ENCODE results near the gene CEP104. TPM values are rescaled to one million over a fixed set of nuclear protein-coding genes. Genes with fewer than 3 reads are reported as not detected.

Gene CEP104
- total and polyA plus RNA-seq, 10 of the 15 experiments (the other 5 are each of a cell fraction or from before 2014, with no cell fraction given) = 7.2 to 34.8 (median 19.3) TPM

DNA sequence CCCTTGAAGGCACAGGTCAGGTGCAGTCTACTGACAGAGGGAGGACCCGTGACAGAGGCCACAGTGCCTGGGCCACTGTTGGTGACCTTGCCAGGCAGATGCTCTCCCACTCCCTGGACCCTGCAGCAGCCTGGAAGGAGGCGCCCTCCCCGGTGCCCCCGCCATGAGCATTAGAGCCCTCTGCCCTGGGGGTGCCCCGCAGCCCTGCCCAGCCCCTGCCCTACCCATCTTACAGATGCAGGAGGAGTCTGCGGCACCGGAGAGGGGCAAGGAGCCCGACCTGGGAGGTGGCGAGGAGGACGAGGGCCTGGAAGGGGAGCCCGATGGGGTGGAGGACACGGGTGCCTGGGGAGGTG is 94.2 kb downstream of the CEP104 start:
- ChIA-PET SMC1A (ENCODE audit: uncharacterized antibody, unreplicated experiment) (no interaction called here), RAD21 (ENCODE audit: unreplicated experiment) (no interaction called here), CTCF (no interaction called here), POLR2A (no interaction called here)
- FAIRE-seq (no peak), DNase-seq (ENCODE audit: low read depth, low spot score) (no peak), ATAC-seq (no peak)
- no TSS peak for BruUV-seq (replicated peaks)
- Histone ChIP-seq H3K27me3 (replicated peaks in 1 of 2; ENCODE audit: control insufficient read depth in 2 of 2, insufficient read depth in 2 of 2, low read length in 1 of 2) (no peaks in the 10 kb centered on the region), H3K4me2 (ENCODE audit: control insufficient read depth, insufficient read depth) (no peak overlapping the region), H3K79me2 (ENCODE audit: control insufficient read depth, insufficient read depth, low read length) (no peaks in the 10 kb centered on the region), H3K4me1 (ENCODE audit: control insufficient read depth, insufficient read depth, low read length) (no peaks in the 10 kb centered on the region), H3K36me3 (ENCODE audit: control insufficient read depth in 2 of 2, insufficient read depth in 2 of 2, low read length in 1 of 2) (no peaks in the 10 kb centered on the region), H3K9ac (ENCODE audit: control insufficient read depth, insufficient read depth, low read length) (no peak overlapping the region), H3K27ac (ENCODE audit: control insufficient read depth, insufficient read depth) (no peak overlapping the region), H4K20me1 (ENCODE audit: control insufficient read depth, insufficient read depth) (no peaks in the 10 kb centered on the region), H3K4me3 (no peak overlapping the region), H2AFZ (ENCODE audit: control insufficient read depth, low read depth, low read length) (no peak overlapping the region), H3K9me3 (replicated peaks; ENCODE audit: control insufficient read depth, insufficient read depth, low read length) (no peaks in the 10 kb centered on the region)
- WGBS (ENCODE audit: insufficient coverage, insufficient replicate concordance, low lambda C conversion rate, missing lambda C conversion rate) = 26% methylated on average over 12 of the region's 12 CpGs
- in situ Hi-C loops (cut with MboI) (no loop called here), intact Hi-C loops (cut with micrococcal nuclease; ENCODE audit: unreplicated experiment) (no loop called here)
- TF ChIP-seq, protein P1, sequence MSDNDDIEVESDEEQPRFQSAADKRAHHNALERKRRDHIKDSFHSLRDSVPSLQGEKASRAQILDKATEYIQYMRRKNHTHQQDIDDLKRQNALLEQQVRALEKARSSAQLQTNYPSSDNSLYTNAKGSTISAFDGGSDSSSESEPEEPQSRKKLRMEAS (IDR thresholded peaks at IDR 0.05; ENCODE audit: low read depth, low read length) = no peak

DNA sequence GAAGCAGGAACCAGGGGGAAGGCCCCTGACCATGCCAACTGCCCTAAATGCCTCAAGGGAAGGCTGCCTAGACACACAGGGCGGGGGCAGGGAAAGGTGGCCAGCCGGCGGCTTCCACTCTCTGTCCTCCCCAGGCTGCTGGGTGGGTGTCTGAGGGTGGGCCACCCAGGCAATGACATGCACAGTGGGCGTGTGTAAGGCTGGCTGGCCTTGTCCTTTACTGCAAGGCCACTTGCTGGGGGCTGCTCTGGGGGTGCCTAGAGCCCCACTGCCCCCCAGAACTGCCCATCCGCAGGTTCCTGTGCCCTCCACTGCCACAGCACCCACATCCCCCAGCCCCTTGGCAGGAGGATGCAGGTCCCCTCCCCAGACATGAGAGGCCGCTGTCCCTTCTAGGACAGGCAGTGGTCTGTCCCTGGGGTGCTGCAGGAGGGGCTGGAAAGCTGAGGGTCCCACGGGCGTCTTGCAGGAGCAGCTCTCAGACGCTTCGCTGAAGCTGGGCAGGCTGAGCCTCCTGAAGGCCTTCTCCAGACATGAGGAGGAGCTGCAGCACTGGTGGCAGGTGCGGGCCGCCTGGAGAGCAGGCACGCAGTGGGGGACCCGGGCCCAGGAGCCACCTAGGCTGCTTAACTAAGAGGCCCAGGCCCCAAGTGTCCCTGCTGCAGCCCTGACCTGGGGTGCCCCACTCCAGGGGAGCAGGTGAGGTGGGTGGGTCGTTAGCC is 94.7 kb downstream of the CEP104 start:
- Histone ChIP-seq H3K4me2 (ENCODE audit: control insufficient read depth, insufficient read depth) (no peak overlapping the region), H3K4me1 (ENCODE audit: control insufficient read depth, insufficient read depth, low read length) (no peaks in the 10 kb centered on the region), H3K79me2 (ENCODE audit: control insufficient read depth, insufficient read depth, low read length) (no peaks in the 10 kb centered on the region), H3K27me3 (replicated peaks in 1 of 2; ENCODE audit: control insufficient read depth in 2 of 2, insufficient read depth in 2 of 2, low read length in 1 of 2) (no peaks in the 10 kb centered on the region), H3K9me3 (replicated peaks; ENCODE audit: control insufficient read depth, insufficient read depth, low read length) (no peaks in the 10 kb centered on the region), H3K27ac (ENCODE audit: control insufficient read depth, insufficient read depth) (no peak overlapping the region), H3K9ac (ENCODE audit: control insufficient read depth, insufficient read depth, low read length) (no peak overlapping the region), H4K20me1 (ENCODE audit: control insufficient read depth, insufficient read depth) (no peaks in the 10 kb centered on the region), H3K36me3 (ENCODE audit: control insufficient read depth in 2 of 2, insufficient read depth in 2 of 2, low read length in 1 of 2) (no peaks in the 10 kb centered on the region), H2AFZ (ENCODE audit: control insufficient read depth, low read depth, low read length) (no peak overlapping the region), H3K4me3 (no peak overlapping the region)
- ChIA-PET SMC1A (ENCODE audit: uncharacterized antibody, unreplicated experiment) (no interaction called here), POLR2A (no interaction called here), CTCF (no interaction called here), RAD21 (ENCODE audit: unreplicated experiment) (no interaction called here)
- no peak for FAIRE-seq
- no TSS peak for BruUV-seq (replicated peaks)
- DNase-seq (ENCODE audit: low read depth, low spot score) = no peak
- in situ Hi-C loops (cut with MboI) (no loop called here), intact Hi-C loops (cut with micrococcal nuclease; ENCODE audit: unreplicated experiment) (no loop called here)
- TF ChIP-seq BCLAF1 (IDR thresholded peaks at IDR 0.05) (no peak), ZBTB4 (CRISPR knock-in tag; IDR thresholded peaks at IDR 0.05) (no peak), CHD4 (IDR thresholded peaks at IDR 0.05) (no peak), NR2C2 (IDR thresholded peaks at IDR 0.05; ENCODE audit: borderline replicate concordance, control insufficient read depth, insufficient read length, low read depth) (no peak)
- no peak for ATAC-seq
- WGBS (ENCODE audit: insufficient coverage, insufficient replicate concordance, low lambda C conversion rate, missing lambda C conversion rate) = 49% methylated on average over 15 of the region's 15 CpGs
